ENCODE measurements around the gene ADAMTSL2. TPM values are rescaled to one million over a fixed set of nuclear protein-coding genes. Genes with fewer than 3 reads are reported as not detected.

Gene ADAMTSL2
- total RNA-seq, 1 donor from 2014 or later, result 0.15 TPM

- peak; percentile 72 for TF ChIP-seq CTCF (IDR thresholded peaks at IDR 0.05)
- H3K36me3 Mint-ChIP-seq (ENCODE audit: low read depth), result no peaks in the 10 kb centered on the region
- peaks cover 4% of the 10 kb centered on the region for H3K4me1 Mint-ChIP-seq (ENCODE audit: low read depth)
- H3K27me3 Mint-ChIP-seq (ENCODE audit: low read depth), result peaks cover 31% of the 10 kb centered on the region
- H3K4me3 Mint-ChIP-seq (ENCODE audit: unreplicated experiment), result no peak overlapping the region
- peaks cover 3% of the 10 kb centered on the region for H3K9me3 Mint-ChIP-seq (ENCODE audit: low read depth)
- DNase-seq (ENCODE audit: low spot score), result no peak
- no peak overlapping the region for H3K27ac Mint-ChIP-seq (ENCODE audit: unreplicated experiment)
Observed at GRCh38 chr9:133589454-133590227, 55.1 kb downstream of the ADAMTSL2 start.

DNA sequence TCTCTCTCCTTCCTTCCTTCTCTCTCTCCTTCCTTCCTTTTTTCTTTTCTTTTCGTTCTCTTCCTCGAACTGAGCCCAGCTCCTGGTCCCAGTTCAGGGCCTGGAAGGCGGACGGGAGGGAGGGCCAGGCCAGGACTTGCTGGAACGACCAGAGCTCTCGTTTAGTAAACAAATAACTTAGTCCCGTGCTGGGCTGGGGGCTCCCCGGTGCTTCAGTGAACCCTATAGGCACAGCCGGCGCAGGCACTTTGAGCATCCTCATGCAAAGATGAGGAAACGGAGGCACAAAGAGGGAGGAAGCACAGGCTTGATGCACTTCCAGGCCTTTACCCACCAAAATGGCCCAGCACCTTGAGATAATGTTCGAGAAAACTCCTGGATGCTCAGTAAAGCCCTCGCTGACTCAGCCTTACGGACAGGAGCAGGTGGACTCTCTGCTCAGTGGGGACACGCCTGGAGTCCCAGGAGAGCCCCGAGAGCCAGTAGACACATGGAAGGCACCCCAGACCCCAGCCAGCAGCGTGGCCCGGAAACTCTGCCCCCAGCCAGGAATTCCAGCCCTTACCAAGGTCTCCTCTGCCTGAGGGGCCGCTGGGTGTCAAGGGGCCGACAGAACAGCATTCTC, 55.8 kb downstream of the ADAMTSL2 start:
- peaks cover 4% of the 10 kb centered on the region for H3K4me1 Mint-ChIP-seq (ENCODE audit: low read depth)
- TF ChIP-seq CTCF (IDR thresholded peaks at IDR 0.05), result no peak
- no peak overlapping the region for H3K27ac Mint-ChIP-seq (ENCODE audit: unreplicated experiment)
- no peak overlapping the region for H3K4me3 Mint-ChIP-seq (ENCODE audit: unreplicated experiment)
- peaks cover 26% of the 10 kb centered on the region for H3K27me3 Mint-ChIP-seq (ENCODE audit: low read depth)
- peaks cover 3% of the 10 kb centered on the region for H3K9me3 Mint-ChIP-seq (ENCODE audit: low read depth)
- DNase-seq (ENCODE audit: low spot score), result no peak
- no peaks in the 10 kb centered on the region for H3K36me3 Mint-ChIP-seq (ENCODE audit: low read depth)

GRCh38 chr9:133591116-133591910, 56.8 kb downstream of the ADAMTSL2 start:
- H3K27ac Mint-ChIP-seq (ENCODE audit: unreplicated experiment), result no peak overlapping the region
- TF ChIP-seq CTCF (IDR thresholded peaks at IDR 0.05), result no peak
- DNase-seq (ENCODE audit: low spot score), result no peak
- peaks cover 5% of the 10 kb centered on the region for H3K9me3 Mint-ChIP-seq (ENCODE audit: low read depth)
- H3K36me3 Mint-ChIP-seq (ENCODE audit: low read depth), result no peaks in the 10 kb centered on the region
- H3K27me3 Mint-ChIP-seq (ENCODE audit: low read depth), result peaks cover 21% of the 10 kb centered on the region
- H3K4me1 Mint-ChIP-seq (ENCODE audit: low read depth), result no peaks in the 10 kb centered on the region
- H3K4me3 Mint-ChIP-seq (ENCODE audit: unreplicated experiment), result no peak overlapping the region

- H3K4me1 Mint-ChIP-seq (ENCODE audit: low read depth), result no peaks in the 10 kb centered on the region
- peaks cover 11% of the 10 kb centered on the region for H3K9me3 Mint-ChIP-seq (ENCODE audit: low read depth)
- DNase-seq (ENCODE audit: low spot score), result no peak
- no peak overlapping the region for H3K4me3 Mint-ChIP-seq (ENCODE audit: unreplicated experiment)
- peaks cover 18% of the 10 kb centered on the region for H3K27me3 Mint-ChIP-seq (ENCODE audit: low read depth)
- TF ChIP-seq CTCF (IDR thresholded peaks at IDR 0.05), result no peak
- peaks cover 1% of the 10 kb centered on the region for H3K36me3 Mint-ChIP-seq (ENCODE audit: low read depth)
- H3K27ac Mint-ChIP-seq (ENCODE audit: unreplicated experiment), result no peak overlapping the region
Observed at GRCh38 chr9:133591985-133592384, 57.5 kb downstream of the ADAMTSL2 start.

- Mint-ChIP-seq H3K27me3 (ENCODE audit: low read depth) (peaks cover 20% of the 10 kb centered on the region), H3K4me3 (ENCODE audit: unreplicated experiment) (no peak overlapping the region), H3K4me1 (ENCODE audit: low read depth) (no peaks in the 10 kb centered on the region), H3K36me3 (ENCODE audit: low read depth) (peaks cover 7% of the 10 kb centered on the region), H3K9me3 (ENCODE audit: low read depth) (peaks cover 19% of the 10 kb centered on the region), H3K27ac (ENCODE audit: unreplicated experiment) (no peak overlapping the region)
- peak; percentile 49 for TF ChIP-seq CTCF (IDR thresholded peaks at IDR 0.05)
- DNase-seq (ENCODE audit: low spot score), result no peak
Observed at GRCh38 chr9:133592731-133593409, 58.4 kb downstream of the ADAMTSL2 start.
